Measurements from ENCODE around the gene DNAH10.

- TF ChIP-seq ZSCAN18 (CRISPR knock-in tag; IDR thresholded peaks at IDR 0.05), result no peak
- no peak for TF ChIP-seq CTCF (IDR thresholded peaks at IDR 0.05)
- no peak for TF ChIP-seq USF1 (CRISPR knock-in tag; IDR thresholded peaks at IDR 0.05)
- no peak for TF ChIP-seq SP1 (CRISPR knock-in tag; conservative IDR thresholded peaks at IDR 0.05)
- TF ChIP-seq NR3C1 (CRISPR knock-in tag; conservative IDR thresholded peaks at IDR 0.05; ENCODE audit: low read depth), result no peak
- no peak for TF ChIP-seq PRDM15 (CRISPR knock-in tag; IDR thresholded peaks at IDR 0.05)
- no peak for TF ChIP-seq ZNF121 (CRISPR knock-in tag; IDR thresholded peaks at IDR 0.05)
- no peak for TF ChIP-seq ZNF512 (CRISPR knock-in tag; IDR thresholded peaks at IDR 0.05; ENCODE audit: borderline replicate concordance)
- TF ChIP-seq ELF4 (CRISPR knock-in tag; IDR thresholded peaks at IDR 0.05; ENCODE audit: low read depth), result no peak
- TF ChIP-seq MLX (CRISPR knock-in tag; IDR thresholded peaks at IDR 0.05), result no peak
- TF ChIP-seq TCF7 (CRISPR knock-in tag; IDR thresholded peaks at IDR 0.05; ENCODE audit: low read depth), result no peak
- no peak for TF ChIP-seq CREB1 (CRISPR knock-in tag; IDR thresholded peaks at IDR 0.05)
Observed at GRCh38 chr12:123954647-123955350, 192.7 kb downstream of the DNAH10 start.
